HepG2 (cell line): Measurements from ENCODE around the gene CHD9NB. TPM values are rescaled to one million over a fixed set of nuclear protein-coding genes. Genes with fewer than 3 reads are reported as not detected.
A peak's percentile ranks its signal among the peaks of the same experiment; 100 is the strongest.

Experiments used
- MYC ChIP-seq: sonication (generic); formaldehyde crosslinking; IDR thresholded peaks from 2 replicates; pipeline ENCODE4 v1.9.0; 2021; ENCODE audit warnings: missing genetic modification reagents, borderline replicate concordance
- SAP130 ChIP-seq: IDR thresholded peaks from 2 replicates; pipeline ENCODE4 v1.6.1; 2016; ENCODE audit warnings: low read depth
- SATB2 ChIP-seq: sonication (generic); formaldehyde crosslinking; IDR thresholded peaks from 2 replicates; pipeline ENCODE4 v1.5.0; 2020; ENCODE audit warnings: missing genetic modification reagents
- SP5 ChIP-seq: IDR thresholded peaks from 2 replicates; pipeline ENCODE4 v1.6.1; 2016; ENCODE audit warnings: low read depth, borderline replicate concordance
- ZBTB1 ChIP-seq: sonication (generic); formaldehyde crosslinking; IDR thresholded peaks from 2 replicates; pipeline ENCODE4 v1.4.0; 2020; ENCODE audit warnings: missing genetic modification reagents, borderline replicate concordance
- ZNF281 ChIP-seq: sonication (generic); formaldehyde crosslinking; IDR thresholded peaks from 2 replicates; pipeline ENCODE4 v1.4.0; 2020; ENCODE audit warnings: missing genetic modification reagents, borderline replicate concordance
- ZNF609 ChIP-seq: sonication (generic); formaldehyde crosslinking; IDR thresholded peaks from 2 replicates; pipeline ENCODE4 v1.4.0; 2020; ENCODE audit warnings: mild to moderate bottlenecking, missing genetic modification reagents, borderline replicate concordance
- polyA plus RNA-seq, 8 experiments: library from polyadenylated mRNA; depleted of rRNA in 3 of 8; stranded (reverse) in 7 of 8; unstranded in 1 of 8; fragments of >200 nt; fragmentation: Illumina TruSeq in 4 of 8; extraction: Trizol in 4 of 8; gene quantifications; 2 replicates each; pipeline versions ENCODE4 v1.2.1 to v1.2.3, GENCODE V29; 2011 to 2016; ENCODE audit warnings: low read depth in 4 of 8, missing spikeins in 1 of 8, mixed read lengths in 1 of 8; ENCODE audit not compliant: insufficient read depth in 1 of 8
- total RNA-seq, 5 experiments: library from RNA; depleted of rRNA; stranded (reverse); fragments of >200 nt; fragmentation: Illumina TruSeq; extraction: Trizol; gene quantifications; 2 replicates each; pipeline ENCODE4 v1.2.3, GENCODE V29; 2016; ENCODE audit warnings: low read depth in 1 of 5

CHD9NB gene
- total and polyA plus RNA-seq, 2 of the 13 experiments (the other 11 are each of a cell fraction or from before 2014, with no cell fraction given): 0.17 to 0.18 TPM

- TF ChIP-seq ZNF281 (CRISPR knock-in tag) (peak; percentile 40; the same call in 1 of the 2 replicates), SAP130 (CRISPR knock-in tag) (peak; percentile 97), ZNF609 (CRISPR knock-in tag) (peak; percentile 59), SP5 (CRISPR knock-in tag) (peak; percentile 20), ZBTB1 (no peak), SATB2 (CRISPR knock-in tag) (peak; percentile 53; the same call in 1 of the 2 replicates), MYC (CRISPR knock-in tag) (peak; percentile 99)
These were observed 2.2 kb upstream of the CHD9NB start, which contains the start of gene CHD9 (continued) for GRCh38 chr16:53054670-53055485.
